Activated CD4-positive, alpha-beta T cell treated with anti-CD3 and anti-CD28 coated beads, Interleukin-2, Interleukin-4, amounts not matched to agents 100 ng/mL and 50 ng/mL, durations not matched to agents 16 hours and 8 hours (primary cell): Measurements from ENCODE around the gene SLITRK5.
A peak's percentile ranks its signal among the peaks of the same experiment; 100 is the strongest.

Source experiments
- DNase-seq: peaks from one replicate; pipeline ENCODE4 v3.0.0-alpha.2; 2020; ENCODE audit warnings: low spot score

Gene SLITRK5, protein sequence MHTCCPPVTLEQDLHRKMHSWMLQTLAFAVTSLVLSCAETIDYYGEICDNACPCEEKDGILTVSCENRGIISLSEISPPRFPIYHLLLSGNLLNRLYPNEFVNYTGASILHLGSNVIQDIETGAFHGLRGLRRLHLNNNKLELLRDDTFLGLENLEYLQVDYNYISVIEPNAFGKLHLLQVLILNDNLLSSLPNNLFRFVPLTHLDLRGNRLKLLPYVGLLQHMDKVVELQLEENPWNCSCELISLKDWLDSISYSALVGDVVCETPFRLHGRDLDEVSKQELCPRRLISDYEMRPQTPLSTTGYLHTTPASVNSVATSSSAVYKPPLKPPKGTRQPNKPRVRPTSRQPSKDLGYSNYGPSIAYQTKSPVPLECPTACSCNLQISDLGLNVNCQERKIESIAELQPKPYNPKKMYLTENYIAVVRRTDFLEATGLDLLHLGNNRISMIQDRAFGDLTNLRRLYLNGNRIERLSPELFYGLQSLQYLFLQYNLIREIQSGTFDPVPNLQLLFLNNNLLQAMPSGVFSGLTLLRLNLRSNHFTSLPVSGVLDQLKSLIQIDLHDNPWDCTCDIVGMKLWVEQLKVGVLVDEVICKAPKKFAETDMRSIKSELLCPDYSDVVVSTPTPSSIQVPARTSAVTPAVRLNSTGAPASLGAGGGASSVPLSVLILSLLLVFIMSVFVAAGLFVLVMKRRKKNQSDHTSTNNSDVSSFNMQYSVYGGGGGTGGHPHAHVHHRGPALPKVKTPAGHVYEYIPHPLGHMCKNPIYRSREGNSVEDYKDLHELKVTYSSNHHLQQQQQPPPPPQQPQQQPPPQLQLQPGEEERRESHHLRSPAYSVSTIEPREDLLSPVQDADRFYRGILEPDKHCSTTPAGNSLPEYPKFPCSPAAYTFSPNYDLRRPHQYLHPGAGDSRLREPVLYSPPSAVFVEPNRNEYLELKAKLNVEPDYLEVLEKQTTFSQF

DNA sequence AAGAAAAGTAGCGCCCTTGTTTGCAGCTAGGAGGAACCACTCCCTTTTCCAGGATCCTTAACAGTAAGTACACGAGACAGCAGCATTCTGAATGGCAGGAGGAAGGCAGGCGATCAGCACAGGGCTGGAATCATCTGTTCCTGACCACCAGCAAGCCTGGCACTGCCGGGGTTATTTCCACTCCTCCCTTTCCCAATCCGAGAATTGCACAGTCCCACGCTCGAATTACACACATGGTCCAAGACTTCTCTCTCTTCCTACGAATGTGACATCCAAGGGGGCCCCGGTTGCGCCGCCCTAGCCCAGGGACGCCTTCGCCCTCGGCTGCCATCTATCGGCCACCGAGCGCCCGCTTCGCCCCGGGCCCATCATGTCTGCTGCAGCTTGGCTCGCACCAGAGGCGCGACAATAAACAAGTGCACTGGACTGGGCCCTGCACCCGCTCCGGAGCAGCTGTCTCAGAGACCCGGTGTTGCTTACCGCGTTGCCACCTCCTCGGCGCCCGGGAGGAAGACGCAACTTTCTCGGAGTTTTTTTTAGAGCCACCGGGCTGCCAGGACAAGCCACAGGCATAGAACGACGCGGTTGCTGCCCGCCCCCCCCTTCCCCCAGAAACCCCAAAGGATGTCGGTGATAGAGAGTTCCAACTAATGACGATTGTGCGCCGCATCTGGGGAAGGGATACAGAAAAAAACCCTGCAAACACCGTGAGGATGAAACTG is at the start of gene SLITRK5:
Gene SLITRK5 (plus strand): TSS at position 341 of the 722 bp plus-strand sequence. CDS start 4,018 bp downstream, outside the sequence.
- peak; percentile 62 for DNase-seq

DNA sequence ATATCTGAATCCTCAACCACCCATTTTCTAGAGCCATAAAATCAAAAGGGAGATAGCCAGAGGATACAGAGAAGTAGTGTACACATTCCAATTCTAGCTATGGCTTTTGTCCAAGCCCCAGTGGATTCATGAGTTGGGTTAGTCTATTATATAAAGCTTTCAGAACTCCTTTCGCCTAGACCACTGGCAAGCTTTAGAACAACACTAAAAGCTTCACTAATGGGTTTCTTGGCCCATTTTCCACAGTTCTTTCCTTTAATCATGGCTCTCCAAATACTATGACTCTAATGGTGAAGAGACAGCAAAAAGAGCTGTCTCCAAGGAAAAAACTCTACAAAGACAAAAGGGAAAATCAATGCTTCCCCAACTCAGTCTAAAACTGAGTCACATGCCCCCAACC is 48.2 kb upstream of the SLITRK5 start:
- no peak for DNase-seq

DNA sequence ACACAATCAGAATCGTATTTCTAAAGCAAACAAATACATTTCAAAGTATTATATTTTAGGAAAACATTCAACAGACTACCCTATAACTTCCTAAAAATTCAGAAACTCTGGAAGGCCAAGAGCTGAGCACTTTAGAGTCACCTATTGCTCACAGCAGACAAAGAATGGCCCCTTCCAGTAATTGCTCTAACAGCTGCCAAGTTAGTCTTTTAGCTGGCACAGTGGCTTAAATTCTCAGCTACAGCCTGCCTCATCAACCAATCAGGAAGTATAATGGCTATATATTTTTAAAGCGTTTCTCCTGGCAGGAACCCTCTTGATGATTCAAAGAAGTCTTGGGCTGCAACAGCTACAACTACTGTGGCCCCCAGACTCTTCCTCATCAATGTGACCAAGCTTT is 14.9 kb upstream of the SLITRK5 start:
- DNase-seq = no peak

DNA sequence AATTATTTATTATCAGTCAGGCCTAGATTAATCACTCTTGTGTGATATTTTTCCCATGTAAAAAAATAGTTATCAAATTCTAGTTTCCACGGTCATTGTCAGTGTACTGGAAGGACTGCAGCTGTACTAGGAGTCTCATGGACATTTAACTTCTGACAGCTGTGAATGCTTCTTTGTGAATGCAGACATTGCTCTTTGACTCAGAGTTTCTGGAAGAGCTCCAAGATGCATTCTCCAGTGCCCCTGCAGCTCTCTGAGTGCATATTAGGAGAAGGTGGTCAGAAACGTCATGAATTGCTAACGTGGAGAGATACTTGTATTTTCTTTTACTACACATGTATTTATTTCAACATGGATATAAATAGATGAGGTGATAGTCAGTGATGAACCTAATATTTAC is 9.7 kb upstream of the SLITRK5 start:
- no peak for DNase-seq

DNA sequence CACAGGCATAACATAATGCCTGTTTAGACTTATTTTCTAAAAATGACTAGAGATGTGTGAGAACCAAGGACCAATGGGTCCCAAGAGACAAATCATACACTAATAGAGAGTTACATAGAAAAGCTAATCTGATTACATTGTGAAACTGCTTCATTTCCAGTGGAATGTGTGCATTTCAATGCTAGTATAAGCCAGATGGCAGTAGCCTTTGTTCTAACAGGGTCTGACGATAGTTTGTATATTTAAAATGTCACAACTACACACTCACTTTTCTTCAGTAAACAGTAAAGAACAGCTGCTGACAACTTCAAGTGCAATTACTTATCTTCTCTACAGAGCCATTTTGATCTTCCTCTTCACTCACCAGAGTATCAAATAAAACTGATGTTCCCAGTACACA is 4.3 kb upstream of the SLITRK5 start:
- no peak for DNase-seq

DNA sequence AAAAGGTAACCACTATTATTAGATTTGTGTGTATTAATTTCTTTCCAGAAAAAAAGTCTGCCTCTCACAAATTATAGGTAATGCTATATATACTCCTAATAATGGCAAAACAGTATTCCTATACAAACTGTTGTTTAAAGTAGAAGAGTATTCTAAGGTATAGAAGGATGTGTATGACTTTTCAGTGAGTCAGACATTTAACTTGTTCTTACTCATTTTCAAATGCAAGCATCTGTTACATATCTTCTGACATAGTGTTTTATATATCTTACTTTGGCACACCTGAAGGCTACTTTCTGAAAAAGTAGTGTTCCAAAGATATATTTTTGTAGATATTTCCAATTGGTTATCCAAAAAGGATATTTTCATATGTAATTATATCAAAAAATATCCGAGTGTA is 3.5 kb upstream of the SLITRK5 start:
- DNase-seq = no peak

DNA sequence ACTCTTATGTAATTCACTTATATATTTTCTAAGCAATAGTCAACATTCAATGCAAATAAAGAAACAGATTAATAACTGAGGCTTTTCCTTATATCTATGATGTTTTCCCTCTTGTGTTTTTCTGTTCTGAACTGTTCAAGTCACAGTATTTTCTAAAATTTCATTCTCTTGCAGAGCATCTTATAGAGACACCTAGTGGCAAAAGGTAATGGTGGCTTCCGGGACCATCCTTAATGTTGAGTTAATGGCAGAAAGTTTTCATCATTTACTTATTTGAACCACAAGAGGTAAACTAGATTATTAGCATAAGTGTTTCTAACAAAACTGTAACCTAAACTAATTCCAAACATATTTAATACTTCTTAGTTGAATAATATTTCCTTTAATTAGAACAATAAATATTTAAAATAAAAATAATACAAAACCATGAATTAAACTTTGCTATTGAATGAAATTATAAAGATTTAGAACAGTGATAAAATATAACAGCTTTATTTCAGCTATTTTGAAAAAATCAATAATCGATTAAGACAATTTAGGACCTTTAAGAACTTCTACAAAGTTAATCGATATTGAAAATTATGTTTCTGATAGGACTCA is 1.7 kb upstream of the SLITRK5 start:
- DNase-seq = peak; percentile 10

DNA sequence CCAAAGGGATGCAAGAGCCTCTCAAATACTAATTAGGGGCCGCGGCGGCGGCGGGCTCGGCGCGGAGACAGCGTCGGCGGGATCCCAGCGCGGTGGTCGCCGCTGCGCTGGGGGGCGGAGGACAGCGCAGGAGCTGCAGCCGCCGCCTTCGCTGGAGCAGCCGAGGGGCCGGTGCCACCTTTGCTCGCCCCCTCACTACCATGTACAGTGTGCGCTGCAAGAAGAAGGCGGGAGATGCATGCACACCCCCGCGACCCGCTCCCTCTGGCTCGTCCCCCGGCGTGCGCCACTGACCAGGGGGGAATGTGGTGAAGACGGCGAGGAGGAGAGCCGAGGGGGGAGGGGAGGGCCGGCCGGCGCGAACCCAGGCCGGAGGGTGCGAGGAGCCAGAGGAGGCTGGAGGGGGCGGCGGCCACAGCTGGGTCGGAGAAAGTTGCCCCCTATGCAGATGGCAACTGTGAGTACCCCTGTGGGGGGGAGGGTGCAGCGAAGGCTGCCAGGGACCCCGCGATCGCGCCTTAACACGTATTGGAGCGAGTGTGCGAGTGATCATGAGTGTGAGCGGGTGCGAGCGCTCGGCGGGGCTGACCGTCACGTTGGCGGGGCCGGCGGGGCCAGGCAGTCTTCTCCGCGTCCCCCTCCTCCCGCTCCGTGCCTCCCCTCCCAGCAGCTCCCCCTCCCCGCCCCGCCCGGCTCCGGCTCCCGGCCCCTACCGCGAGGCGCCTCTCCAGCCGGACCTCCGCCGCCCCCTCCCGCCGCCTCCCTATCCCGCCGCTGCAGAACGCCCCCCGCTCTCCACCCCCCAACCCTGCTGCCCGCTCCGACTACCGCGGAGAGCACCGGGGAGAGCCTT is 808 bp downstream of the SLITRK5 start:
- DNase-seq = no peak

DNA sequence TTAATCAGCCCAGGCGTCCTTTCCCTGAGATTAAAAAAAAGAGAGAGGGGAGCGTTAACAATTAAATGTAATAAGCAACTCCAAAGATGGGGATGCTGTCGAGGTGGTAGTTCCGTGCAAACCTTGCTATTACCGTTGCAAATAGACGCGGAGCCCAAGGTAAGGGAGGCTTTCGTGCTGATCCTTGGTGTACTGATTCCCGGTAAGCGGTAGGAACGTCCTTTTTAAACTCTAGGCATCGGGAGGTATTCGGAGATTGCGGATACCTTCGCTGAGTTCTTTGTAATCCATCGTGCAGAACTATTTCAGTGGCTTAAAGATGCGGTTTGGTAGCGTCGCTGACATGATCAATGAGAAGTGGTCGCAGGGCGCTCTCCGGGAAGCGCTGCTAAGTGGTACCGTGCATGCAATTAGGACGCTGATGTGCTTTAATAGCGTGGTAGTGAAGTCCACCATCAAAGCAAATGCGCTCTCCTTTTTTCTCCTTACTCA is 3.1 kb downstream of the SLITRK5 start:
- no peak for DNase-seq

DNA sequence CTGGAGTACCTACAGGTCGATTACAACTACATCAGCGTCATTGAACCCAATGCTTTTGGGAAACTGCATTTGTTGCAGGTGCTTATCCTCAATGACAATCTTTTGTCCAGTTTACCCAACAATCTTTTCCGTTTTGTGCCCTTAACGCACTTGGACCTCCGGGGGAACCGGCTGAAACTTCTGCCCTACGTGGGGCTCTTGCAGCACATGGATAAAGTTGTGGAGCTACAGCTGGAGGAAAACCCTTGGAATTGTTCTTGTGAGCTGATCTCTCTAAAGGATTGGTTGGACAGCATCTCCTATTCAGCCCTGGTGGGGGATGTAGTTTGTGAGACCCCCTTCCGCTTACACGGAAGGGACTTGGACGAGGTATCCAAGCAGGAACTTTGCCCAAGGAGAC is 4.7 kb downstream of the SLITRK5 start:
- no peak for DNase-seq

DNA sequence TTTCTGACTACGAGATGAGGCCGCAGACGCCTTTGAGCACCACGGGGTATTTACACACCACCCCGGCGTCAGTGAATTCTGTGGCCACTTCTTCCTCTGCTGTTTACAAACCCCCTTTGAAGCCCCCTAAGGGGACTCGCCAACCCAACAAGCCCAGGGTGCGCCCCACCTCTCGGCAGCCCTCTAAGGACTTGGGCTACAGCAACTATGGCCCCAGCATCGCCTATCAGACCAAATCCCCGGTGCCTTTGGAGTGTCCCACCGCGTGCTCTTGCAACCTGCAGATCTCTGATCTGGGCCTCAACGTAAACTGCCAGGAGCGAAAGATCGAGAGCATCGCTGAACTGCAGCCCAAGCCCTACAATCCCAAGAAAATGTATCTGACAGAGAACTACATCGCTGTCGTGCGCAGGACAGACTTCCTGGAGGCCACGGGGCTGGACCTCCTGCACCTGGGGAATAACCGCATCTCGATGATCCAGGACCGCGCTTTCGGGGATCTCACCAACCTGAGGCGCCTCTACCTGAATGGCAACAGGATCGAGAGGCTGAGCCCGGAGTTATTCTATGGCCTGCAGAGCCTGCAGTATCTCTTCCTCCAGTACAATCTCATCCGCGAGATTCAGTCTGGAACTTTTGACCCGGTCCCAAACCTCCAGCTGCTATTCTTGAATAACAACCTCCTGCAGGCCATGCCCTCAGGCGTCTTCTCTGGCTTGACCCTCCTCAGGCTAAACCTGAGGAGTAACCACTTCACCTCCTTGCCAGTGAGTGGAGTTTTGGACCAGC is 5.3 kb downstream of the SLITRK5 start:
- no peak for DNase-seq

DNA sequence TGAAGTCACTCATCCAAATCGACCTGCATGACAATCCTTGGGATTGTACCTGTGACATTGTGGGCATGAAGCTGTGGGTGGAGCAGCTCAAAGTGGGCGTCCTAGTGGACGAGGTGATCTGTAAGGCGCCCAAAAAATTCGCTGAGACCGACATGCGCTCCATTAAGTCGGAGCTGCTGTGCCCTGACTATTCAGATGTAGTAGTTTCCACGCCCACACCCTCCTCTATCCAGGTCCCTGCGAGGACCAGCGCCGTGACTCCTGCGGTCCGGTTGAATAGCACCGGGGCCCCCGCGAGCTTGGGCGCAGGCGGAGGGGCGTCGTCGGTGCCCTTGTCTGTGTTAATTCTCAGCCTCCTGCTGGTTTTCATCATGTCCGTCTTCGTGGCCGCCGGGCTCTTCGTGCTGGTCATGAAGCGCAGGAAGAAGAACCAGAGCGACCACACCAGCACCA is 5.9 kb downstream of the SLITRK5 start:
- no peak for DNase-seq

DNA sequence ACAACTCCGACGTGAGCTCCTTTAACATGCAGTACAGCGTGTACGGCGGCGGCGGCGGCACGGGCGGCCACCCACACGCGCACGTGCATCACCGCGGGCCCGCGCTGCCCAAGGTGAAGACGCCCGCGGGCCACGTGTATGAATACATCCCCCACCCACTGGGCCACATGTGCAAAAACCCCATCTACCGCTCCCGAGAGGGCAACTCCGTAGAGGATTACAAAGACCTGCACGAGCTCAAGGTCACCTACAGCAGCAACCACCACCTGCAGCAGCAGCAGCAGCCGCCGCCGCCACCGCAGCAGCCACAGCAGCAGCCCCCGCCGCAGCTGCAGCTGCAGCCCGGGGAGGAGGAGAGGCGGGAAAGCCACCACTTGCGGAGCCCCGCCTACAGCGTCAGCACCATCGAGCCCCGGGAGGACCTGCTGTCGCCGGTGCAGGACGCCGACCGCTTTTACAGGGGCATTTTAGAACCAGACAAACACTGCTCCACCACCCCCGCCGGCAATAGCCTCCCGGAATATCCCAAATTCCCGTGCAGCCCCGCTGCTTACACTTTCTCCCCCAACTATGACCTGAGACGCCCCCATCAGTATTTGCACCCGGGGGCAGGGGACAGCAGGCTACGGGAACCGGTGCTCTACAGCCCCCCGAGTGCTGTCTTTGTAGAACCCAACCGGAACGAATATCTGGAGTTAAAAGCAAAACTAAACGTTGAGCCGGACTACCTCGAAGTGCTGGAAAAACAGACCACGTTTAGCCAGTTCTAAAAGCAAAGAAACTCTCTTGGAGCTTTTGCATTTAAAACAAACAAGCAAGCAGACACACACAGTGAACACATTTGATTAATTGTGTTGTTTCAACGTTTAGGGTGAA is 6.6 kb downstream of the SLITRK5 start:
- DNase-seq = no peak

DNA sequence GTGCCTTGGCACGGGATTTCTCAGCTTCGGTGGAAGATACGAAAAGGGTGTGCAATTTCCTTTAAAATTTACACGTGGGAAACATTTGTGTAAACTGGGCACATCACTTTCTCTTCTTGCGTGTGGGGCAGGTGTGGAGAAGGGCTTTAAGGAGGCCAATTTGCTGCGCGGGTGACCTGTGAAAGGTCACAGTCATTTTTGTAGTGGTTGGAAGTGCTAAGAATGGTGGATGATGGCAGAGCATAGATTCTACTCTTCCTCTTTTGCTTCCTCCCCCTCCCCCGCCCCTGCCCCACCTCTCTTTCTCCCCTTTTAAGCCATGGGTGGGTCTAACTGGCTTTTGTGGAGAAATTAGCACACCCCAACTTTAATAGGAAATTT is 7.2 kb downstream of the SLITRK5 start:
- no peak for DNase-seq

DNA sequence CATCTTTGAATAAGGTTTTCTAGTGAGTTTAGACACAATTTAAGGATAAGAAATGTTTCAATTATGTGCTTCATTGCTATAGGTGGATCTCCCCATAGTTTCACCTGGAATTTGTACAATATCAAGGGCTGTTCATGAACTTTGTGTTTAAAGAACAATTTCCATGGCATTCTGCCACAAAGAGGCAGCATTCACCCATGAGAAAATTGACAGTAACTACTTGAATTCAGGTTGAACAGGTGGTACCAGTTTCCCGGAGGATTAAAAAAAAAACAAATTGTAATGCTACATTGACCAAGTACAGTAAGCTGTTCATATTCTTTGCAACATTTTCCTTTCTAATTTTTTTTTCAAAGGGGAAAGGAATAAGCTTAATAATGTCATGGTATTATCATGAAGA is 9.1 kb downstream of the SLITRK5 start:
- DNase-seq = no peak

DNA sequence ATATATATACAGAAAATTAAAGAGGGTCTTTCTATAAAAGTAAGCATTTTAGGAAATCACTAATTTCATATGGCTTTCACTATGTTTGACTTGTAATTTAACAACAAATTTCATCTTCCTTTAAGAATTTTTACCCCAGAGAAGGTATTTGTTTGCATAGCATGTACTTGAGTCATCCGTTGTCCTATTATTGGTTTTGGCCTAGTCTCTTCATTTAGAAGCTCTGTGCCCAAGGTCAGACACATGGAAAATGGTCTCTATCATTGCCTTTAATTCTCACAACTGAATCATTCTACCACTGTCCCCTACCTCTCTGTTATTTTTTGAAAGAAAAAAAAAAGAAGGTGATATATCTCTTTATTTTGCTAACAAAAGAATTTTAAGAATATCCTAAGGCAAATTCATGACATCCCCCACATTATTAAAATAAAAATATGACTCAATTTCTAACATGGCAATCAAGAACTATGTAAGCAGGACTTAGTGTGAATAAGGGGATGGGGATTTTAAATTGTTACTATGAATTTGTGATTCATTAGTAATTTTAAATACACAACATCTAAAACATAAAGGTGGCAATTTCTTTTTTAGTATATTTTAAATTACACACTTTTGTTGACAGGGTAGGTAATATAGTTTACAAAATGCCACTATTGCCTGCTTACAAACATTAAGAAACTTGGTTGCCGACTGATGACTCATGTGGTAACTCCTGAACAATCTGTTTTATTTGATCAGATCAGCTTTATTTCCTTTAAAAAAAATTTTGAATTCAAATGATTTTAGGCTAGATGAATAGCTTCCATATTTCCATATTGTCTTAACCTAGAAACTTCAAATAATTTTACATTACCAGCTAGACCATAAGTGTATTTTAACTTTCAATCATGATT is 13.9 kb downstream of the SLITRK5 start:
- no peak for DNase-seq

DNA sequence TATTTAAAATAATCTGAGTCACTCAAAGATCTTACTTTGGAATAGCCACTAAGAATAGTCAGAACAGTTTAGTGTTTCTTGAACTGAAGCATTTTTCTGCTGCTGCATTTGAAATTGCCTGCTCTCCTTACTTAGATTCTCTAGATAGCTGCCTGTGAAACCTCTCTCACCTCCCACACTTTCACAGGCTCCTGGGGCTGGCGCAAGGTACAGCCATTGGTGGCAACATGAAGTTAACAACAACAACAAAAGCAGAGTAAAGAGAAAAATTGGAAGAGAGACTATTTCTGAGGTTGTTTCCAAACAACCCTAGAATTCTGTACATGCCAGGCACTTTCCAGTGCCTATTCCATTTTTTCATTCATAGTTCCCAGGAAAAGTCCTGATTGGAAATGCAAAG is 25.3 kb downstream of the SLITRK5 start:
- DNase-seq = no peak

DNA sequence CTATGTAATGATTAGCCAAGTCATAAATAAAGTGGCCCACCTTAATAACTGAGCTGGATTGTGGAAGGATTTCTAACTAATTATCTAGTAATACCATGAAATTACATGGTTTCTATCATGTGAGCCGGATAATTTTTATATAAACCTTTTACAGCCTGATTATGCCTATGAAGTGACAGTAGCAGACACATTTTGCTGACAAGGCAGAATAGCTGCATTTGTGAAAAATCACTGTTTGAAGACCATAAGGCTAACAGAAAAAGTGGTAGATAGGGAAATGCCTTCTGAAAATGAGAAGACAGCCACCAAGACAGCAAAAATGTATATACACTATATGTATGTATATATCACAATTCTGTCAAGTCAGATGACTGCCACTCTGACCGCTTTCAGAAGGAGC is 27.1 kb downstream of the SLITRK5 start:
- DNase-seq = no peak
